PC-9 (cell line): ENCODE results near the gene AUTS2. TPM values are rescaled to one million over a fixed set of nuclear protein-coding genes. Genes with fewer than 3 reads are reported as not detected.

Experiments used
- BruUV-seq: library from RNA; stranded (reverse); fragments of 400-500 nt; replicated peaks from 2 replicates; lab custom pipeline; 2021; lab: Mats Ljungman, UMichigan
- CTCF ChIA-PET: fragments of 300-600 bp; sonication (Branson Sonifier 250); formaldehyde crosslinking; loops from one replicate; lab custom pipeline; 2022; ENCODE audit warnings: antibody characterized with exemption; lab: Charles Lee
- POLR2A ChIA-PET: fragments of 300-600 bp; sonication (Branson Sonifier 250); formaldehyde crosslinking; loops from one replicate; lab custom pipeline; 2022; ENCODE audit warnings: antibody characterized with exemption; ENCODE audit not compliant: unreplicated experiment; lab: Charles Lee
- DNase-seq, 2 experiments: peaks; one replicate each; pipeline versions ENCODE4 v3.0.0 to v3.0.0-alpha.2; 2015 to 2022; ENCODE audit warnings: mixed read lengths in 1 of 2
- H2AFZ ChIP-seq: fragments of 200-600 bp; sonication (generic); 2 replicates; pipeline ENCODE4 v1.8.1; 2017; ENCODE audit warnings: antibody characterized with exemption
- H3F3A ChIP-seq: fragments of 200-600 bp; sonication (generic); 2 replicates; pipeline ENCODE4 v1.8.1; 2017; ENCODE audit warnings: antibody characterized with exemption, mild to moderate bottlenecking, low read depth; ENCODE audit not compliant: insufficient read depth
- H3K27ac ChIP-seq: fragments of 200-600 bp; sonication (generic); 2 replicates; pipeline ENCODE4 v1.6.1; 2016; ENCODE audit warnings: mixed run types
- H3K27me3 ChIP-seq: fragments of 200-600 bp; sonication (generic); 2 replicates; pipeline ENCODE4 v1.6.1; 2016; ENCODE audit warnings: low read depth, mixed run types; ENCODE audit not compliant: insufficient read depth
- H3K36me3 ChIP-seq: fragments of 200-600 bp; sonication (generic); 2 replicates; pipeline ENCODE4 v1.6.1; 2016; ENCODE audit warnings: low read depth, mixed run types
- H3K4me1 ChIP-seq: fragments of 200-600 bp; sonication (generic); replicated peaks from 2 replicates; pipeline ENCODE4 v1.6.1; 2016; ENCODE audit warnings: mixed run types; ENCODE audit not compliant: insufficient read depth
- H3K4me2 ChIP-seq: fragments of 200-600 bp; sonication (generic); 2 replicates; pipeline ENCODE4 v1.6.1; 2017; ENCODE audit warnings: mixed run types
- H3K4me3 ChIP-seq: fragments of 200-600 bp; sonication (generic); 2 replicates; pipeline ENCODE4 v1.6.1; 2016; ENCODE audit warnings: mixed run types
- H3K79me2 ChIP-seq: fragments of 200-600 bp; sonication (generic); 2 replicates; pipeline ENCODE4 v1.6.1; 2017; ENCODE audit warnings: low read depth, mixed run types
- H3K9me2 ChIP-seq: fragments of 200-600 bp; sonication (generic); 2 replicates; pipeline ENCODE4 v1.8.1; 2017; ENCODE audit warnings: mild to moderate bottlenecking; ENCODE audit not compliant: insufficient read depth
- H3K9me3 ChIP-seq: fragments of 200-600 bp; sonication (generic); 2 replicates; pipeline ENCODE4 v1.8.1; 2016; ENCODE audit warnings: low read depth; ENCODE audit not compliant: insufficient read depth
- H4K20me1 ChIP-seq: fragments of 200-600 bp; sonication (generic); 2 replicates; pipeline ENCODE4 v1.8.1; 2017; ENCODE audit not compliant: insufficient read depth
- EZH2 ChIP-seq: fragments of 200-600 bp; sonication (generic); IDR thresholded peaks from 2 replicates; pipeline ENCODE4 v1.8.0; 2017; ENCODE audit warnings: antibody characterized with exemption, low read depth
- intact Hi-C: fragments of 100-400 bp; cut with micrococcal nuclease; formaldehyde crosslinking; loops from one replicate; pipeline ENCODE4 v1.10.0; 2022; ENCODE audit not compliant: unreplicated experiment
- total RNA-seq: library from RNA; stranded (reverse); gene quantifications from 2 replicates; pipeline ENCODE4 v1.2.3, GENCODE V29; 2021
- TF ChIP-seq, protein P1 (sequence below): fragments of 200-600 bp; sonication (generic); conservative IDR thresholded peaks from 2 replicates; pipeline ENCODE4 v1.6.1; 2017; ENCODE audit warnings: mixed run types, antibody characterized with exemption, mild to moderate bottlenecking, moderate library complexity

AUTS2 gene
- total RNA-seq, 1 experiment from 2014 or later = not detected

DNA sequence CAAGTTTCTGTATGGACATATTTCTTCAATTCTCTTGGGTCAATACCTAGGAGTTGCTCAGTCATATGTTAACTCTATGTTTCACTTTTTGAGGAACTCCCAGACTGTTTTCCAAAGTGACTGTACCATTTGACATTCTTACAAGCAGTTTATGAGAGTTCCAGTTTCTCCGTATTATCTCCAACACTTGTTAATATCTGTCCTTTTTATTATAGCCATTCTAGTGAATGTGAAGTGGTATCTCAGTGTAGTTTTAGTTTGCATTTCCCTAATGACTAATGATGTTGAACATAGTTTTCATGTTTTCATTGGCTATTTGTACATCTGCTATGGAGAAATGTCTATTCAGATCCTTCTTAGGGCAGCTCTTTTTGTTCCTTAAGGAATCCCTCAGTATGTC lies 1002.7 kb downstream of the AUTS2 start:
- Histone ChIP-seq H3K79me2 (no peaks in the 10 kb centered on the region), H3F3A (no peaks in the 10 kb centered on the region), H3K9me2 (no peaks in the 10 kb centered on the region), H3K27me3 (peaks cover 18% of the 10 kb centered on the region), H3K4me2 (no peak overlapping the region), H2AFZ (no peak overlapping the region), H3K4me1 (no peaks in the 10 kb centered on the region), H3K27ac (no peak overlapping the region), H3K9me3 (no peaks in the 10 kb centered on the region), H4K20me1 (no peaks in the 10 kb centered on the region), H3K4me3 (no peak overlapping the region), H3K36me3 (no peaks in the 10 kb centered on the region)
- CTCF ChIA-PET = no interaction called here
- POLR2A ChIA-PET = no interaction called here
- intact Hi-C loops = no loop called here
- no peak for TF ChIP-seq EZH2
- BruUV-seq = no TSS peak
- no peak for DNase-seq

DNA sequence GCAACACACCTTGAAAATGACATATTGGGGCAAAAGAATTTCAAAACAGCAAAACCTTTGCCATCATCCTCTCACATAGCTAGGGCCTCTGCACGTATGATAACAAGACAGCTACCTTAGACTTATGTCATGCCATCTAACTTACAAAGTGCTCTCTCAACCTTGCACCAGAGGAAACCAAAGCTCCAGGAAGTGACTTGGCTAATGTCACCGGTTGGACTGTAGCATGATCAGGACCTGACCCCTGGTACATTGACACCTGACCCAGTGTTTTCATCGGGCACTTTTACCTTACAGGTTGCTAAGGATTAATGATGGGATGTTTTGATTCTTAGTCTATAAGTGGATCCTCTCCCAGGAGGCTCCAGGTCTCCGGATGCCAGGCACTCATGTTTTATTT lies 1003.8 kb downstream of the AUTS2 start:
- Histone ChIP-seq H3K4me2 (no peak overlapping the region), H3K27me3 (peaks cover 19% of the 10 kb centered on the region), H3K9me2 (no peaks in the 10 kb centered on the region), H2AFZ (no peak overlapping the region), H3K79me2 (no peaks in the 10 kb centered on the region), H3K27ac (no peak overlapping the region), H3K4me1 (no peaks in the 10 kb centered on the region), H3K36me3 (no peaks in the 10 kb centered on the region), H3F3A (no peaks in the 10 kb centered on the region), H3K9me3 (no peaks in the 10 kb centered on the region), H4K20me1 (no peaks in the 10 kb centered on the region), H3K4me3 (no peak overlapping the region)
- TF ChIP-seq EZH2 = no peak
- TF ChIP-seq, protein P1, sequence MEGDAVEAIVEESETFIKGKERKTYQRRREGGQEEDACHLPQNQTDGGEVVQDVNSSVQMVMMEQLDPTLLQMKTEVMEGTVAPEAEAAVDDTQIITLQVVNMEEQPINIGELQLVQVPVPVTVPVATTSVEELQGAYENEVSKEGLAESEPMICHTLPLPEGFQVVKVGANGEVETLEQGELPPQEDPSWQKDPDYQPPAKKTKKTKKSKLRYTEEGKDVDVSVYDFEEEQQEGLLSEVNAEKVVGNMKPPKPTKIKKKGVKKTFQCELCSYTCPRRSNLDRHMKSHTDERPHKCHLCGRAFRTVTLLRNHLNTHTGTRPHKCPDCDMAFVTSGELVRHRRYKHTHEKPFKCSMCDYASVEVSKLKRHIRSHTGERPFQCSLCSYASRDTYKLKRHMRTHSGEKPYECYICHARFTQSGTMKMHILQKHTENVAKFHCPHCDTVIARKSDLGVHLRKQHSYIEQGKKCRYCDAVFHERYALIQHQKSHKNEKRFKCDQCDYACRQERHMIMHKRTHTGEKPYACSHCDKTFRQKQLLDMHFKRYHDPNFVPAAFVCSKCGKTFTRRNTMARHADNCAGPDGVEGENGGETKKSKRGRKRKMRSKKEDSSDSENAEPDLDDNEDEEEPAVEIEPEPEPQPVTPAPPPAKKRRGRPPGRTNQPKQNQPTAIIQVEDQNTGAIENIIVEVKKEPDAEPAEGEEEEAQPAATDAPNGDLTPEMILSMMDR = no peak
- no TSS peak for BruUV-seq
- no peak for DNase-seq
- POLR2A ChIA-PET = no interaction called here
- intact Hi-C loops = no loop called here
- CTCF ChIA-PET = no interaction called here

DNA sequence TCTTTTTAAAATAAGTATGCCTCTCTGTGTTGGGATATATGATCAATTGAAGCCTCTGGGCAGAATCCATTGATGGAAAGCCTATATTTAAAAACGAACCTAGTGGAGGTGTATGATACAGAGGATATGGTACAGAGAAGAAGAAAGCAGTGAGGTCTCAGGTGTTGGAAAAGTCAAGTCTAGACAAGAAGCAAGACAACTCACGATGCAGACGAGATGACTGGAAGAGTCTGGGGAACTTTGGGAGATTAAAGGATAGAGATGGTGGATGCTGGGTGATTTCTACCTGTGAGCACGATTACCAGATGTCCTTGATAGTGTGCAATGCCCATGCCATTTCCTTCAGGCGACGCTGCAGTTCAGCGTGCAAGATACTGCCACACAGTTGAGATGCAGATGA lies 1009.0 kb downstream of the AUTS2 start:
- DNase-seq = no peak
- BruUV-seq = no TSS peak
- H4K20me1 ChIP-seq = no peaks in the 10 kb centered on the region
- H3K9me2 ChIP-seq = no peaks in the 10 kb centered on the region
- no peak overlapping the region for H3K27ac ChIP-seq
- no peaks in the 10 kb centered on the region for H3K4me1 ChIP-seq
- no peaks in the 10 kb centered on the region for H3K9me3 ChIP-seq
- CTCF ChIA-PET = no interaction called here
- no peaks in the 10 kb centered on the region for H3F3A ChIP-seq
- H3K4me3 ChIP-seq = no peak overlapping the region
- no peak overlapping the region for H2AFZ ChIP-seq
- POLR2A ChIA-PET = no interaction called here
- TF ChIP-seq, protein P1 = no peak
- no peak for TF ChIP-seq EZH2
- no peak overlapping the region for H3K4me2 ChIP-seq
- peaks cover 8% of the 10 kb centered on the region for H3K27me3 ChIP-seq
- no peaks in the 10 kb centered on the region for H3K36me3 ChIP-seq
- intact Hi-C loops = no loop called here
- no peaks in the 10 kb centered on the region for H3K79me2 ChIP-seq

DNA sequence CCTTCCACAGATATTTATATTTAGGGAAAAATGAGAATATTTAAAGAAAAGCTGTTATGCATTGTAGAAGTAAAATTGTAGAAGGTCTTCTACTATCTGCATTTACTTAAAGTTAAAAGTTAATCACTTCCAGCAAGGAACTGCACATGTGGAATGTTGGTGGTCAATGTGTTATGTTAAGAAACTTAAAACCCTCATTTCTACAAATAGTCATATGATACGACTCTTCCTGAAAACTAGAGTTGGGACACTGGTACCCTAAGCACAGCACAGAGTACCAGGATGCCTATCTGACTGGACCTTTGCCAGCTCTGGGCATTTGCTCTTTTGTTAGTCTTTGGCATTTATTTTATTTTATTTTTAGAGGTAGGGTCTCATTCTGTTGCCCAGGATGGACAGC lies 1009.5 kb downstream of the AUTS2 start:
- Histone ChIP-seq H3K27ac (no peak overlapping the region), H2AFZ (no peak overlapping the region), H3K9me3 (no peaks in the 10 kb centered on the region), H3K4me1 (no peaks in the 10 kb centered on the region), H3K79me2 (no peaks in the 10 kb centered on the region), H3K9me2 (no peaks in the 10 kb centered on the region), H3K36me3 (no peaks in the 10 kb centered on the region), H4K20me1 (no peaks in the 10 kb centered on the region), H3K4me2 (no peak overlapping the region), H3K4me3 (no peak overlapping the region), H3K27me3 (peaks cover 8% of the 10 kb centered on the region), H3F3A (no peaks in the 10 kb centered on the region)
- ChIA-PET POLR2A (no interaction called here), CTCF (no interaction called here)
- BruUV-seq = no TSS peak
- intact Hi-C loops = no loop called here
- DNase-seq = no peak
- TF ChIP-seq EZH2 = no peak
- TF ChIP-seq, protein P1 = no peak
